Activated CD4-positive, CD25-positive, alpha-beta regulatory T cell treated with anti-CD3 and anti-CD28 coated beads, Interleukin-2, amount 50 U/mL, for 16 hours (primary cell): ENCODE measurements around the gene SYNE2.

Source experiments
- DNase-seq: peaks from one replicate; pipeline ENCODE4 v3.0.0-alpha.2; 2020; ENCODE audit warnings: low read depth, low spot score

Gene SYNE2

DNA sequence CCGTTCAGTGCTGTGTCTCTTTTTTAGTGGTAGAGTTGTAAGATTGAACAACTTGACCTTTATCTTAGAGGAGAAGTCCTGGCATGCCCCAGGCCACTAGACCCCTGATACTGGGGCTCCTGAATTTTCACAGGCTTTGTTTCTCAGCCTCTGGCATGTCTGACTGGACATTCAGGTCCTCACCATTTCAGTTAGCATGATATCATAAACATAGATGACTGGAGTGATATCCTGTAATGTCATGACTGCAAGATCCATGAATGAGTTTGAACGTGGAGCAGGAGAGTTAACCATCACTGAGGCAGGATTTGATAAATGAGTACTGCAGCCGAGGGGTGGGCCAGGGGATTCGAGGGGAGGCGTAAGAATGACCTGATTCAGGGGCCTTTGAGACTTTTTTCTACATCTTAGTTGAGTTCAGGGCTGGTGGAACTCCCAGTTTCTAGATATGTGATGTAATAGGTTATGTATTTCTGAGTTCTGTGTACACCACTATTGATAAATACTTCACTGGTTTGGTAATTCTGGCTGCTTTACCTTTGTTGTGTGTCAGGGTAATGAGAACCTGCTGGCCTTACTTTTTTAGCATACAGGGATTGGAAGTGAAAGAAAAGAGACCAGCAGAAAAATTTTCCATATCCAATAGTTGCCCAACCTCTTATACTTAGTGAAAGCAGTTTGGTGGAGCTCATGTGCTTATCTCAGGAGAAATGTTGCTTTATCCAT is 217.0 kb downstream of the SYNE2 start:
- DNase-seq, result no peak

DNA sequence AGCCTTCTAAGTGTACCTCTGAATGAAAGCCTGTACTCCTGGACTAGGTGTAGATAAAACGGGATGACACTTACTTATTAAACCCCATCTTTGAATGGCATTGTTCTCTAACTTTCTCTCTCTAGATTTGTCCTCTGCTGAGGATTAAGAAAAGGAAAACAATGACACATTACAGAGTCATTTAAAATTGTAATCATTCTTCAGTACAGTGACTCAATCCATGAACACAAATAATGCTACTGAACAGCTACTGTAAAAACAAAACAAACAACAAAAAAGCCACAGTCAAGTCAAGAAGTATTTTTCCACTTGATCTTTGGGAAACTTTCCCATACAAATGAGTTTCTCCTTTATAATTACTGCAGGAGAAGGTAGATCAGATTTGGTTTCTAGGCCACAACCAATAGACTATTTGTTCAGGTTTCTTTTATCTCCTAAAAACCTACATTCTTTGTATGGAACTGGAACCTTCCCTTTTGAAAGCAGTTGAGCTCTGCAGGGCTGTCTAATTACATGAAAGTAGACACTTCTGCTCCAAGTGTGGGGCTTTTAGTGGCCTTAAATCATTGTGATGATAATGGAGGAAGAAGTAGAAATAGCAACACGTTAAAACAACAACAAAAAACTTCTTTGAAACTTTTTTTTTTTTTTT is 222.3 kb downstream of the SYNE2 start:
- no peak for DNase-seq

DNA sequence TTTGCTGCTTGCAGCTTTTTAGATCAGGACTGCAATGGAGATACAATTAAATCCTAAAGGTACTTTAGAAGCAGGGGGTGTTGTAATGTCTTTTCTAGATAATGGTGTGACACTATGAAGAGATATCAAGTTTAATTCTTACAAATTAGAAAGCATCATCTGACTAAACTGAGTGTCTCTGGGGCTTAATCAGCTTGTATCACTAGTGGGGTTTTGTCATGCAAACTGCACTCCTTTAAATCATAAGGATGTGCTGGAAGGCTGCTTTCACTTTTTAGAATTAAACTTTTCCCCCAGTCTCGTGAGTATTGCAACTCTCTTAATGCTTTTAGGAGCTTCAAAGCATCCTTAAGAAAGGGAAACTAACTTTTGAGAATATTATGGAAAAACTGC is 222.8 kb downstream of the SYNE2 start:
- no peak for DNase-seq

- no peak for DNase-seq
Observed at GRCh38 chr14:64080452-64080851, 227.6 kb downstream of the SYNE2 start.

DNA sequence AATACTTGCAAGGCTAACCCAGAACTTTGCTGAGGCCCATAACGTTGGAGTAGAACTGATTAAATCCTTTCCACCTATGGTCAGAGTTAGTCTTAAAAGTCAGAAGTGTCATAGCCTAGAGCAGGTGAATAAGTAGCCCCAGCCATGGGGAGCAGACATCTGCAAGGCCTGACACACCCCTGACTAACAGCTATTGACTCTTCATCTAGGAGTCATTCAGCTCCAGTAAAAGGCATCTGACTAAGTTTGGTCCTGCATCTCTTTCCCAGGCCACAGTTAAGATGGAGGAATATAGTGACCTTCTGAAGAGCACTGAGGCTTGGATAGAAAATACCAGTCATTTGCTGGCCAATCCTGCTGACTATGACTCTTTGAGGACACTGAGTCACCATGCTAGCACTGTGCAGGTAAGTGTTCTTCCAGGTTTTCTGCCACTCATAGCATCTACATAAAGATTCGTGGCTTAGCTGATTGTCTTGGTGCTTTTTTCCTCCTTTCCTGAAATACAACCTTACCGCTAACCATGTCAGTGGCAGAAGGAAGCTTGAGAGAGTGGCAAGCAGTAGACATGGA is 228.5 kb downstream of the SYNE2 start:
- DNase-seq, result no peak

DNA sequence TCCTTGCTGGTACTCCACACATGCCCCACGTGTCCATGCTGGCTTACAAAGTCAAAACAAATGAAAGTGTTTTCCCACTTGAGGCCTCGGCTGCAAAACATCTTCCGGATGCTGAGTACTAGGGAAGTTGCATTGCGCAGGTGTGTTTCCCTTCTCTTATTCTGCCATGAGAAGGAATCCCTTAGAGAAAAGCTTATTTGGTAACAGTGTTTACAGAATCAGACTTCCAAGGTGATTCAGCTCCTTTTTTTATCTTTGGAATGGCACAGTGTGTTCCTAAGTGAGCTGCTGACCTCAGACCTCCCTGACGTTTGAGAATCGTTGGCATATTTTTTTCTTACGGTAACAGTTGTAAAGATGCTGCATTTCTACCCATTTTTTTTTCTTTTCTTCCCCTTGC is 230.0 kb downstream of the SYNE2 start:
- no peak for DNase-seq

DNA sequence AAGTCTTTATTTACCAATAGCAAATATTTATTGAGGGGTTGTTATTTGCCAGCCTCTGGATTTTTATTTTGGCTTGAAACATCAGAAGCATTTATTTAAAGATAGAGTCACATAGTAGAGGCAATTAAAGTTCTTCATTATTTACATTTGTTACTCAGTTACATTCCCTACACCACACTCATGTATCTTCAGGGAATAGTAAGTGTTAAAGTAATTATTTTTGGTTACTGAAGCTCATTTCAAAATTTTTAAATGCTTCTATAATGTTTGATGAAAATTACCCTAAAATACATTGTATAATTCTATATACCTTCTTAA is 235.8 kb downstream of the SYNE2 start:
- DNase-seq, result no peak

GRCh38 chr14:64089920-64090319 is 237.1 kb downstream of the SYNE2 start:
- no peak for DNase-seq

GRCh38 chr14:64091217-64091616 is 238.4 kb downstream of the SYNE2 start:
- DNase-seq, result no peak

GRCh38 chr14:64092338-64092737 is 239.5 kb downstream of the SYNE2 start:
- no peak for DNase-seq

DNA sequence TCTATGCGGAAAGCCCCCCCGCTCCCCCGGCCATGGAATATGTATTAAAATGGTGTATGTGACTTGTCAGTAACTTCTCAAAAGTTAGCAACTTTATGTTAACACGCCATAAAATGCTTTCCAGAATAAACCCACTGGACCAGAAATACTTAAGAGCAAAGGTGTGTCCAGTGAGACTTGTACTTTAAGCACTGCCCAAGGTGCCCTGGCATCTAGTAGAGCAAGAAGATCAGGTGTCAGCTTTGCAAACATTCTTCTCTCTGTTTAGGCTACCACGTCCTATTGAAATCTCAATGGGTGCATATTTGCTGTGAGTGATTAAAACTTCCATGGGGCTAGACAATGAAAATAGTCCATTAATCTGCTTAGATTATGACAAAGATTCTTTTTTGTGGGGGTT is 240.1 kb downstream of the SYNE2 start:
- no peak for DNase-seq

GRCh38 chr14:64095620-64096019 is 242.8 kb downstream of the SYNE2 start:
- DNase-seq, result no peak

- DNase-seq, result no peak
Observed at GRCh38 chr14:64098120-64098519, 245.3 kb downstream of the SYNE2 start.

- DNase-seq, result no peak
Observed at GRCh38 chr14:64107438-64107837, 254.6 kb downstream of the SYNE2 start.

GRCh38 chr14:64109819-64110554 is 257.2 kb downstream of the SYNE2 start:
- DNase-seq, result no peak

DNA sequence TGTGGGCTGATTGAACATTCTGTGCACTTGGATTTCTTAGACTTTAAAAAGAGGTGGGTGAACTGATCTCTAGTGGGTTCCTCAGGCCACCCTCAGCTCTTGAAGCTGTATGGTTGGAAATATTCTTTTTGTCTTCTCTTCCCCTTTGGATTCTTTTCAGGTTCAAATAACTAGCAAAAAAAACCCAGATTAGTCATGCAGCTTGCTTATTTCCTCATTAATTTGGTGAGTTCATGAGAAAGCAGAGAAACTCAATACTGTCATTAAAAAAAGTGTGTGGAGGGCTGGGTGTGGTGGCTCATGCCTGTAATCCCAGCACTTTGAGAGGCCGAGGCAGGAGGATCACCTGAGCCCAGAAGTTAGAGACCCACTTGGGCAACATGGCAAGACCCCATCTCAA is 258.0 kb downstream of the SYNE2 start:
- no peak for DNase-seq

GRCh38 chr14:64112867-64113678 is 260.3 kb downstream of the SYNE2 start:
- no peak for DNase-seq

DNA sequence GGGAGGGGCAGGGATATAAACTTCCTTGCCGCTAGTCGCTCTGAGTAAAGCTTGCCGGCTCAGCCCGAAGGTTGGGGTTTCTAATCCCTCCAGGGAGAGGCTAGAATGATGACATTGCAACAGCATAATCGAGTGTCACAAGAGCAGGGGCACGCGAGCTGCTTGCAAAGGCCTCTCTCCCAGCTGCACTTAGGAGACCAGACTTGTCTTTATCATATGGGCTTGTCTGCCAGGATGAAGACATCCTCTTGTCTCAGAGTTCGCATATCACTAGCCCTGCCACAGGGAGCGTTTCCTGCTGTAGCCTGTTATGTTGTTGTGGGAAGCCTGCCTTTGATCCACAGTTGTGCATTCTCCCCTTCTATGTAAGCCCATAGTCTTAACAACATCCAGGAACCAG is 261.4 kb downstream of the SYNE2 start:
- DNase-seq, result no peak

- no peak for DNase-seq
Observed at GRCh38 chr14:64114796-64115195, 262.0 kb downstream of the SYNE2 start.

GRCh38 chr14:64115401-64115800 is 262.6 kb downstream of the SYNE2 start:
- DNase-seq, result no peak

- DNase-seq, result no peak
Observed at GRCh38 chr14:64117671-64118402, 265.0 kb downstream of the SYNE2 start.
